HG03139 (cell line): ENCODE results near the gene FFAR3.

Source experiments
- ATAC-seq: cut with Tn5 transposase; IDR thresholded peaks from one replicate; pipeline ENCODE4 v1.9.1; 2021; ENCODE audit not compliant: unreplicated experiment

Gene FFAR3

DNA sequence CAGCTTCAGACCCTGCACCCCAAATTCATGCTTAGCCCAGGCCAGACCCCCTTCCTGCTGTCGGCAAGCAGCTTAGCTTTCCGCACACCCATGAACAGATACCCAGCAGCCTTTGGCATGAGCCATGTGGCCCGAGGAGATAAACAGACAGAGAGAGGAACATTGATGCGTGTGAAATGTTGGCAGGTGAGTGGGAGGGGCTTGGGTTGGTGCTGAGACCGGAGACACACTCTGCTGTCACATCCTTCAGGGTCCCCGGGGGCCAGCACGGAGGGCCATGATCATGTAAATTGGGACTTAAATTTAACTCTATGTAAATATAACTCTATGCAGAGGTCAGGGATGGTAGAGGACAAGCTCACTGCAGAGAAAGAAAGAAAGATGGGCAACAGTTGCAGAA lies 27.8 kb upstream of the FFAR3 start:
- peak; percentile 43 for ATAC-seq

DNA sequence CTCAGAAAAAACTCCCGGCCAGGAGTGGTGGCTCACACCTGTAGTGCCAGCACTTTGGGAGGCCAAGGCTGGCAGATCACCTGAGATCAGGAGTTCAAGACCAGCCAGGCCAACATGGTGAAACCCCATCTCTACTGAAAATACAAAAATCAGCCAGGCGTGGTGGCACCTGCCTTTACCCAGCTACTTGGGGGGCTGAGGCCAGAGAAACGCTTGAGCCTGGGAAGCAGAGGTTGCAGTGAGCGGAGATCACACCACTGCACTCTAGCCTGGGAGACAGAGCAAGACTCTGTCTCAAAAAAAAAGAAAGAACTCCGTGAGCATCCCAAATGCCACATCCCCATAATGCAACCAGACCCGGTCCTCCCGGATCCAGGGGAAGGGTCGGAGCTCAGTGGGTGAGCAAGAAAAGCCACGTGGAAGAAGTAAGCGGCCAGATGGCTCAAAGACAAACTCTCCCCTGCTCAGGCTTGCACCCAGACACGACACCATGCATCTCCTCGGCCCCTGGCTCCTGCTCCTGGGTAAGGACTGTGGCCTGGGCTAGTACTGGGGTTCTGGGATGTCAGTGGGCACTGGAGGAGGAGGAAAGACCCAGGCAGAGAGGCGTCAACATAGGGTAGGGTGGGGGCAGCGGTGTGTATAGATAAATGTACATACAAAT lies 26.6 kb upstream of the FFAR3 start:
- ATAC-seq: no peak

DNA sequence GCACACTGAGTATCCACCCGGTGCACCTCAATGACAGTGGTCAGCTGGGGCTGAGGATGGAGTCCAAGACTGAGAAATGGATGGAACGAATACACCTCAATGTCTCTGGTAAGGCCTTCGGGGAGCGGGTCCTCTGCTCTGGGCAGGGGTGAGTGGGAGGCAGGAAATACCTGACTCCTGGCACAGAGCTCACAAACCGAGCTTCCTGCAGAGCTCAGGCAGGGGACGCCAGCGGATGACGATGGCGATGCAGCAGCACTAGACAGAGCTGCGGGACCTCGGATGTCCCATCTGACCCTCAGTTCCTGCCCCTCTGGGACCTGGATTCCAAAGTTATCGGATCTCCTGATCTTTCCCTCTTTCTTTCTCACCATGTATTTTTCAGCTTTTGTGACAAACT lies 25.4 kb upstream of the FFAR3 start:
- ATAC-seq: no peak

DNA sequence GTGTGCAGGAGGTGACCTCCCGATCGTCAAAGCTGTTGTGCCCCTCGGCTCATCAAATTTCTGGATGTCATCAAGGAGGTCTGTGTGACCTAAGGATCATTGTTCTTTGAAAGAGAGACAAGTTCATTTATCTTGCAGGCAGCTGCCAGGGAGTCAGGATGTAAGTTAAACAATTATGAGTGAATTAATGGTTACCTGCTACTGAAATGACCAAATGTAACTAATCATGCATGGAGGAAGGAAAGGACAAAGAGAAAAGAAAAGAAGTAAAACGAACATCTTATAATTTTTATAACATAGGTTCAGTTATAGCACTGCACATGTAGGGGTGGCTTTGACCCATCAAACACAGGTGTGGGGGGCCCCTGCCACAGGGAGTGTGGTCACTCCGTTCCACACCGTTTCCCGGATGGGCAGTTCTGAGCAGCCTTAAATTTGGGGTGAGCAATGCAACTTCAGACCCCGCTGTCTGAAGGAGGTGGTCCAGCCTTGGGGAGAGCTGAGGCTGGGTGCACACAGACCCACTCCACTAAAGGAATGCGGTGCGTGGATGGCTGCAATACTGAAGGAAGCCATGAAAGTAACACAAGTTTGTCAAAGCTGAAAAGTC lies 24.0 kb upstream of the FFAR3 start:
- no peak for ATAC-seq

DNA sequence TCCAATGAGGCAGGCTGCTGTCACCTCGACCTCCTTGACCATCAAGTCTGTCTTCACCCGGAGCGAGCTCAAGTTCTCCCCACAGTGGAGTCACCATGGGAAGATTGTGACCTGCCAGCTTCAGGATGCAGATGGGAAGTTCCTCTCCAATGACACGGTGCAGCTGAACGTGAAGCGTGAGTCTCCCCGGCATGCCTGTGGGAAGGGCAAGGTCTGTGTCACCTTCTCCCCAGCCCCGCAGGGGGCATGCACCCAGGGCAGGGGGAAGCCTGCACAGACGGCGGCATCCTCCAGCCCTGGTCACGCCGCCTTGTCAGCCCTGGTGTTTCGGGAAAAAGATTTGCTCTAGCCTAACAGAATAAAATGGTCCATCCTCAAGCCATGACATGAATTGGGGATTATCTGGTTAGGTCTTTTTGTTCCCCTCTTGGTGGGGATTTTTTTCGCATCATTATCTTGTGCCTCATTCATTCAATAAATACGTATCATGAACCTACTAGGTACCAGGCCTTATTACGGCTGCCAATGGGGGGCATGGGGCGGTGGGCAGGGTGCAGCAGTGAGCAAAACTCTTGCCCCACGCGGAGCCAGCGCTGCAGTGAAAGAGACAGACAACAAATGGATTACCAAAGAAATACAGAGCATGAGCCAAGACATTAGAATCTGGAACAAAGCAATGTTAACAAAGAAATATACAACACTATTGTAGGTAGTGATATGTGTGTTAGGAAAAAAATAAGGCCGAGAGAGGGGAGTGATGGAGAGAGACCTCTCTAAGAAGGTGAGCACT lies 21.9 kb upstream of the FFAR3 start:
- ATAC-seq: no peak

DNA sequence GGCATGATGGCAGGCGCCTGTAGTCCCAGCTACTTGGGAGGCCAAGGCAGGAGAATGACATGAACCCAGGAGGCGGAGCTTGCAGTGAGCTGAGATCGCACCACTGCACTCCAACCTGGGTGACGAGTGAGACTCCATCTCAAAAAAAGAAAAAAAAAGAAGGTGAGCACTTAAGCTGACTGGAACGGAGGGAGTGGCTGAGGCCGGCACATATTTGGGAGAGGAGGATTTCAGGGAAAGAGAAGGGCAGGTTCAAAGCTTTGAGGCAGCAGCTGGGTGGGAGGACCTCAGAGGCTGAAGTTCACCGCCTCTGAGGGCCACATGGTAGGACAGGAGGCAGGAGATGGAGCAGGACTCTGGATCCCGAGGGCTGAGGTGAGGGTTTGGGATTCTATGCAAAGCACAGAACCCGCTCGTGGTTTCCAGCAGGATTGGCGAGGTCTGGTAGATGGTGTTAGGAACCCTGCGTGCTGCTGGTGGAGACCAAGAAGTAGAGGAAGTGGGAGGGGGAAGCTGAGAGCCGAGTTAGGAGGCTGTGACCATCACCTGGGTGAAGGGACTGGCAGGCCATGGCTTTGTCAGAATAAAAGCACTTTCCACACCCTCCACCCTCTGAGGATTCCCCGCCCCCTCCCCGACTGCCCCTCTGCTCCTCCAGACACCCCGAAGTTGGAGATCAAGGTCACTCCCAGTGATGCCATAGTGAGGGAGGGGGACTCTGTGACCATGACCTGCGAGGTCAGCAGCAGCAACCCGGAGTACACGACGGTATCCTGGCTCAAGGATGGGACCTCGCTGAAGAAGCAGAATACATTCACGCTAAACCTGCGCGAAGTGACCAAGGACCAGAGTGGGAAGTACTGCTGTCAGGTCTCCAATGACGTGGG lies 20.9 kb upstream of the FFAR3 start:
- ATAC-seq: no peak

DNA sequence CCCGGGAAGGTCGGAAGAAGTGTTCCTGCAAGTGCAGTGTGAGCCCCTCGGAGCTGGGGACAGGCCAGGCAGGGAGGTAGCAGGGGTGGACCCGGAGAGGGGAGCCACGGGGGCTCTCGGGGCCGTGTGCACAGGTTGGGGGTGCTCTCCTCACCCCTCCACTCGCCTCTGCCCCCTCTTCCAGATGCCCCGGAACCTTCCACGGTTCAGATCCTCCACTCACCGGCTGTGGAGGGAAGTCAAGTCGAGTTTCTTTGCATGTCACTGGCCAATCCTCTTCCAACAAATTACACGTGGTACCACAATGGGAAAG lies 20.3 kb upstream of the FFAR3 start:
- ATAC-seq: no peak

DNA sequence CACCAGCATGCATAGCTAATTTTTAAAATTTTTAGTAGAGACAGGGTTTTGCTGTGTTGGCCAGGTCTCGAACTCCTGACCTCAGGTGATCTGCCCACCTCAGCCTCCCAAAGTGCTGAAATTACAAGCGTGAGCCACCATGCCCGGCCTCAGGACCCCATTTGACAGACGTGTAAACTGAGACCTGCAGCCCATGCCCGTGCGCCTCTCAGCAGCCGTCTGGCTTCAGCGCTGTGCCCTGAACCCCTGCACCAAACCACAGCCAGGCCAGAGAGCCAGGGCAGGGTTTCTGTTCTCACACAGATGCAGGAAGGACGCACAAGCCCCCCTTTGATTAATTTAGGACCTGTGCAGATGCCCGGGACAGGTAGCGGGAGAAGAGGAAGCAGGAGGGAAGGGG lies 17.8 kb upstream of the FFAR3 start:
- no peak for ATAC-seq

DNA sequence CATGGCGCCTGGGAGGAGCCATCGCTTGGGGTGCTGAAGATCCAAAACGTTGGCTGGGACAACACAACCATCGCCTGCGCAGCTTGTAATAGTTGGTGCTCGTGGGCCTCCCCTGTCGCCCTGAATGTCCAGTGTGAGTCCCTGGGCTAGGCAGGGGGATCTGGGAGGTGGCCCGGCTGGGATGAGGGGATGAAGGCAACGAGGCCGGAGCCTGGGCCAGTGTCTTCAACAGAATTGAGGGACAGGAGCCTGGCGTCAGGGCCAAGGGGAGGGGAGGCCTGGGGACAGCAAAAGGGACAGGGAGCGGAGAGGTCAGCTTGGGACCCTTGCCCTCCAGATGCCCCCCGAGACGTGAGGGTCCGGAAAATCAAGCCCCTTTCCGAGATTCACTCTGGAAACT lies 17.3 kb upstream of the FFAR3 start:
- no peak for ATAC-seq

DNA sequence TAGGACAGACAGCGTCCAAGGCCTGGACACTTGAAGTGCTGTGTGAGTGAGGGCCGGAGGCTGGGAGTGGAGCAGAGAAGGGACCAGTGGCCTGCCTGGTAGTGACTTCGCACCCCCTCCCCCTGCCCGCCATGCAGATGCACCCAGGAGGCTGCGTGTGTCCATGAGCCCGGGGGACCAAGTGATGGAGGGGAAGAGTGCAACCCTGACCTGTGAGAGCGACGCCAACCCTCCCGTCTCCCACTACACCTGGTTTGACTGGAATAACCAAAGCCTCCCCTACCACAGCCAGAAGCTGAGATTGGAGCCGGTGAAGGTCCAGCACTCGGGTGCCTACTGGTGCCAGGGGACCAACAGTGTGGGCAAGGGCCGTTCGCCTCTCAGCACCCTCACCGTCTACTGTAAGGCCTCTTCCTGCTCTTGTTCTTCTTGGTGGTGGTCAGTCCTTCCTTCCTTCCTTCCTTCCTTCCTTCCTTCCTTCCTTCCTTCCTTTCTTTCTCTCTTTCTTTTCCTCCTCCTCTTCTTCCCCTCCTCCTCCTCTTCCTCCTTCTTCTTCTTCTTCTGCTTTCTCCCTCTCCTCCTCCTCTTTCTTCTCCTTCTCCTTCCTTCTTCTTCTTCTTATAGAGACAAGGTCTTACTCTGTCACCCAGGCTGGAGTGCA lies 16.6 kb upstream of the FFAR3 start:
- no peak for ATAC-seq

DNA sequence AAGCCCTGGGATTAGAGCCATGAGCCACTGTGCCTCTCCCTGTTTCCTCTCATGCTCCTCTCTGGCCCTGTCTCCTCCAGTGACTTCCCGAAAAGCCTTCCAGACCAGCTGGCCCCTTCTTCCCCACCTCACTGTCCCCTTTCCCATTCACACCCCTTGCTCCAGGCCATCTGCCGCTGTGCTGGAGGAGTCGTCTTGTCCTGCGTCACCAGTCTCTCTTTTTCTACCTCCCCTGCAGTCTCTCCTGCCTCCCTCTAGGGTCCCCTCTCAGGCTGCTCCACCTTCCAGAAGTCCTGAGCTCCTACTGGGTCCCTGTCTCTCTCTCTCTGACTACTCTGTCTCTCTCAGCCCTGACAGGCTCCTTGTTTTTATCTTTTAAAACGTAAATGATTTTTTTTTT lies 15.8 kb upstream of the FFAR3 start:
- no peak for ATAC-seq

DNA sequence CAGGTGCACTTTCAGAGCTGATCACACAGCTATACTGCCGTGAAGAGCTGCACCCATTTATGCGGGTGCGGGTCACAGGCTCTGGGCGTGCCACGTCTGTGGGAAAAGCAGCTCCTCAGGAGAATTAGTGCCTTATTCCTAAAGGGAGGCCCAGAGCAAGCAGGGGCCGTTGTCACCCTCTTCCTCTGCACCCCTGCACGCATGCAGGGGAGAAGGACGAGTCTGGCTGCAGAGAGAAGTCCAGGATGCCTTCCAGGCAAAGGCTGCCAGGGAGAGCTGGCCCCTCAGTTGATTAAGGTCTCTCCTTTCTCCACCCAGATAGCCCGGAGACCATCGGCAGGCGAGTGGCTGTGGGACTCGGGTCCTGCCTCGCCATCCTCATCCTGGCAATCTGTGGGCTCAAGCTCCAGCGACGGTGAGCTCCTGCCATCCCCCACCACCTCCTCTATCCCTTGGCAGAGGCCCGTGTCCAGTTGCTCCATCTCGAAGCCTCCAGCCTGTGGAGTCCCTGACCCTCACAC lies 13.7 kb upstream of the FFAR3 start:
- no peak for ATAC-seq

DNA sequence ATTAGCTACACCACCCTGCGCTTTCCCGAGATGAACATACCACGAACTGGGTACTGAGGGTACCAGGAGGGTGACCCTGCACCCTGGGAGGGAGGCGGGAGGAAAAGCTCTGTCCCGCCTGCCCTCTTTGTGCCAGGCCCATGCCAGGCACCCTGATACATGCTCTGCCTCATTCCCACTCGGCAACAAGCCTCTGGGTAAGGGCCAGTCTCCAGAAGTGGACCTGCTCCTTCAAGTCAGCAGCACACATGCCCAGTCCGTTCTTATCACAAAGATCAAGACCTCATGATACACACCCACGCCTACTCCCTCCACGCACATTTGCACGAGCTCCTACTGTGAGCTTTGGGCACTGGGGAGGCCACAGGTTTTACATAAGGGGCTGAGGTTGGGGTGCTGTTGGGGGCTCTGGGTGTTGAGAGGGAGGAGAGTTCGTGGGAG lies 12.6 kb upstream of the FFAR3 start:
- ATAC-seq: no peak

DNA sequence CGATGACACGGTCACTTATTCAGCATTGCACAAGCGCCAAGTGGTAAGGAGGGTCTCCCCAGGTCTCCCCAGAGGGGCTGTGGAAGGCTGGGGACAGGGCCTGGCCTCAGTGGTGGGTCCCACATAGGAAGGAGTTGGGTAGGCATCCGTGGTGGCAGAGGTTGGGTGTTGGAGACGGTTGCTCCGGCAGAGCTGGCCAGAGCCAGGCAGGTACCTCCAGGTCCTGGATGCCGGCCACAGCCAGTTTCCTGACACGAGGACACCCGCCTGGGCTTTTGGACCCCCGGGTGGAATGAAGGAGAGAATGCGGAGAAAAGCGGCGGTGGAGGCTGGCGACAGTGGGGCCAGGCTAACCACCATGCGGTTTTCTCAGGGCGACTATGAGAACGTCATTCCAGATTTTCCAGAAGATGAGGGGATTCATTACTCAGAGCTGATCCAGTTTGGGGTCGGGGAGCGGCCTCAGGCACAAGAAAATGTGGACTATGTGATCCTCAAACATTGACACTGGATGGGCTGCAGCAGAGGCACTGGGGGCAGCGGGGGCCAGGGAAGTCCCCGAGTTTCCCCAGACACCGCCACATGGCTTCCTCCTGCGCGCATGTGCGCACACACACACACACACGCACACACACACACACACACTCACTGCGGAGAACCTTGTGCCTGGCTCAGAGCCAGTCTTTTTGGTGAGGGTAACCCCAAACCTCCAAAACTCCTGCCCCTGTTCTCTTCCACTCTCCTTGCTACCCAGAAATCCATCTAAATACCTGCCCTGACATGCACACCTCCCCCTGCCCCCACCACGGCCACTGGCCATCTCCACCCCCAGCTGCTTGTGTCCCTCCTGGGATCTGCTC lies 11.8 kb upstream of the FFAR3 start:
- ATAC-seq: no peak

DNA sequence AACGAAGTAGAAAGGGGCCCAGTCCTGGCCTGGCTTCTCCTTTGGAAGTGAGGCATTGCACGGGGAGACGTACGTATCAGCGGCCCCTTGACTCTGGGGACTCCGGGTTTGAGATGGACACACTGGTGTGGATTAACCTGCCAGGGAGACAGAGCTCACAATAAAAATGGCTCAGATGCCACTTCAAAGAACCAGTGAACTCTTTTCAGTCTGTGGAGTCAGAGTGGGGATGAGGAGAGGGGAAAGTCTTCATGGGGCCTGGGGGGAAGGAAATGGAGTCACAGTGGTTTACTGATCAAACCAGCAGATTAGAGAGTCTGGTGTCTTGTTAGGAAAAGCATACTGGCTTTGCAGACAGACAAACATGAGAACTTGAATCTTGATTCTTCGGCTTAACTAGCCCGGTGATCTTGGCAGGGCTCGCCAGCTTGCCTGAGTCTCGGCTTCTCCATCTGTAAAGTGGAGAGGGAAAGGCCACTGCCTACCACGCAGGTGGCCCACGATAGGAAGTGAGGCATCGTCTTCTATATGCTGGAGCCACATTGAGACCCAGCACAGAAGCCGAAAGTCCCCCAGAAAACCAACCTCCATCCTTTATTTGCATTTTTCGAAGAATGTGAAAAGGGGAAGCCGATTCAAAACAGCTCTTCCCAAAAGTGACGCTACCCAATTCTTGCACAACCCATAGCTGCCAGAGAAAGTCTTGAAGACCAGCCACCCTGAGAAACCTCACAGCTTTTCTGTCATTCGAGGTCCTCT lies 10.9 kb upstream of the FFAR3 start, which contains the start of gene FFAR1:
FFAR1 (plus strand) TSS at position 732 of the 759 bp plus-strand sequence. CDS start 3,650 bp downstream, outside the sequence.
- peak; percentile 44 for ATAC-seq

DNA sequence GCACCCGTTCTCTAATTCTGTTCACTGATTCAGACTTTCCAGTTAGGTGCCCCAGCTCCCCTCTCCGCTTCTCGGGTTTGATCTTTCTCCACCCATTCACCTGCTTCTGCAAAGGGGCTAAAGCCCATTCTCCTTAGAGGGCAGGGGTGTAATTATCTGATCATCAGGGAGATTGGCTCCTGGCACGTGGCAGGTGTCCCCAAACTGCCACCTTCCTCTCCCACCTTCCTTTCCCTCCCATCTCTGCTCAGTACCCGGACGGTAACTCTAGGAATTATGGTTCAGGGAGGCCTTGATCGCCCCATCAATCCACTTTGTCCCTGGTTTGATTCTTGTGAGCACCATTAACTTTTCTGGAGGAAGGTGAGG lies 10.3 kb upstream of the FFAR3 start:
- no peak for ATAC-seq

DNA sequence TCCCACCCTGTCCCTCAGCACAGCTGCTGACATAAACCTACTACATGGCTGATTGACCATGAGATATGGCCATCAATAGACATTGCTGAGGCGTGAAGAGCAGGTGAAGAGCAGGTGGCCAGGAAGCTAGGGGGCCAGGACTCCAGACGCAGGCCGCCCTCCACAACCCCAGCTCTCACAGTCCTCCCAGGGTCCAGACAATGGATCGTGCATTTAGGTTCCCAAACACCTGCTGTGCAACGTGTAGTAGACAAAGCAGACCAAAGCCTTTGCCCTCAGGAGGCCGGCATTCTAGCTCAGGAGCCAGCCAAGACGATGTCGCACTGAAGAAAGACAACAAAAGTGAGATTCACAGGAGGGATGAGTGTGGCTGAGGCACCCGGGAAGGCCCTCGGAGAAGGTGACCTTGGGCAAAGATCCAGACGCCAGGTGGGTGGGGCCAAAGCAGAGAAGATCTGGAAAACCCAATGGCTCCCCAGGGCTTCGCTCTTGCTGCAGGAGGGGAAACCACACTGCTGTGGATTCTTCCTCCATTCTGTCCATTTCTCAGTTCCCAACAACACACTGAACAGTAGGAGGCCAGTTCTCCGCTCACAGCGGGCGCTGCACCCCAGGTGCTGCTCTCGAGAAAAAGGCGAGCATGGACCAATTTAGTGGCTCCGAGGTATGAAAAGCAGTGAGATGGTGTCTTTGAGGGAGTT lies 9.2 kb upstream of the FFAR3 start:
- no peak for ATAC-seq
